HepG2 (cell line): ENCODE data around the gene DDR2. TPM values are rescaled to one million over a fixed set of nuclear protein-coding genes. Genes with fewer than 3 reads are reported as not detected.

Source experiments
- ATAC-seq: fragments of 200-7000 bp; cut with Tn5 transposase; 3 replicates; pipeline ENCODE4 v1.9.1; 2020; ENCODE audit warnings: mild to moderate bottlenecking, moderate library complexity
- BruUV-seq: library from RNA; stranded (reverse); fragments of 400-500 nt; replicated peaks from 2 replicates; lab custom pipeline; 2021; lab: Mats Ljungman, UMichigan
- CTCF ChIA-PET: fragments of 300-600 bp; formaldehyde crosslinking; extraction: SDS; loops from one replicate; lab custom pipeline; 2021; ENCODE audit warnings: low total read pairs, inconsistent platforms, low intra/inter-chr PET ratio; lab: Yijun Ruan, JAX
- POLR2A ChIA-PET: fragments of 350-600 bp; sonication (Branson Sonifier 250); formaldehyde crosslinking; loops from one replicate; lab custom pipeline; 2020; ENCODE audit warnings: antibody characterized with exemption, inconsistent platforms; lab: Yijun Ruan, JAX
- DNase-seq: peaks from one replicate; pipeline ENCODE4 v3.0.0-alpha.2; 2015; ENCODE audit warnings: low spot score
- FAIRE-seq: peaks from 3 replicates; lab custom pipeline; 2011; peaks lifted over from hg19 to GRCh38; lab: Jason Lieb, UNC
- H2AFZ ChIP-seq: one replicate; pipeline ENCODE4 v1.6.1; 2011; ENCODE audit warnings: low read length, inconsistent platforms
- H3K27ac ChIP-seq: fragments of 300-600 bp; 3 replicates; pipeline ENCODE4 v1.8.0; 2011; ENCODE audit warnings: mixed run types, mild to moderate bottlenecking, mixed read lengths, low read length, inconsistent platforms; ENCODE audit not compliant: insufficient read depth; ENCODE audit errors: extremely low read length
- H3K27me3 ChIP-seq, 2 experiments: fragments of 200-600 bp in 1 of 2; 2 replicates in 1 of 2; 3 replicates in 1 of 2; pipeline versions ENCODE4 v1.6.0 to v1.8.0; 2011; ENCODE audit warnings: low read length in 2 of 2, mild to moderate bottlenecking in 2 of 2, moderate library complexity in 2 of 2, inconsistent platforms in 1 of 2; ENCODE audit not compliant: insufficient read depth in 2 of 2, control insufficient read depth in 1 of 2
- H3K36me3 ChIP-seq, 2 experiments: fragments of 200-600 bp in 1 of 2; replicated peaks in 1 of 2; 2 replicates in 1 of 2; 3 replicates in 1 of 2; pipeline versions ENCODE4 v1.5.1 to v1.8.0; 2011; ENCODE audit warnings: low read length in 2 of 2, inconsistent platforms in 1 of 2; ENCODE audit not compliant: insufficient read depth in 2 of 2, control insufficient read depth in 1 of 2
- H3K4me1 ChIP-seq: 2 replicates; pipeline ENCODE4 v1.5.1; 2012; ENCODE audit warnings: low read length, inconsistent platforms; ENCODE audit not compliant: insufficient read depth
- H3K4me2 ChIP-seq: 2 replicates; pipeline ENCODE4 v1.6.0; 2011; ENCODE audit warnings: low read depth, low read length, inconsistent platforms
- H3K4me3 ChIP-seq, 3 experiments: fragments of 200-600 bp in 1 of 3; sonication (generic), shearing (Covaris generic) in 1 of 3; replicated peaks in 1 of 3; 2 replicates each; pipeline ENCODE4 v1.5.1; 2011 to 2016; ENCODE audit warnings: low read length in 3 of 3, inconsistent platforms in 2 of 3, low read depth in 2 of 3, mild to moderate bottlenecking in 2 of 3, control low read depth in 1 of 3, mixed read lengths in 1 of 3; ENCODE audit not compliant: insufficient read depth in 1 of 3
- H3K79me2 ChIP-seq: one replicate; pipeline ENCODE4 v1.6.1; 2011; ENCODE audit warnings: low read length, inconsistent platforms; ENCODE audit not compliant: insufficient read depth
- H3K9ac ChIP-seq: 2 replicates; pipeline ENCODE4 v1.6.0; 2011; ENCODE audit warnings: mild to moderate bottlenecking, low read depth, low read length, inconsistent platforms; ENCODE audit not compliant: insufficient read depth
- H3K9me3 ChIP-seq: 2 replicates; pipeline ENCODE4 v1.5.1; 2012; ENCODE audit warnings: mild to moderate bottlenecking, low read length
- H4K20me1 ChIP-seq: 2 replicates; pipeline ENCODE4 v1.6.0; 2011; ENCODE audit warnings: inconsistent platforms, mild to moderate bottlenecking, low read length, moderate library complexity; ENCODE audit not compliant: insufficient read depth
- DNMT3B ChIP-seq: conservative IDR thresholded peaks from 2 replicates; pipeline ENCODE4 v1.6.1; 2016; ENCODE audit warnings: missing biosample characterization, control low read depth
- ETV5 ChIP-seq: IDR thresholded peaks from 2 replicates; pipeline ENCODE4 v1.6.1; 2018; ENCODE audit warnings: missing biosample characterization, missing genetic modification reagents, inconsistent platforms, borderline replicate concordance
- KAT7 ChIP-seq: IDR thresholded peaks from 2 replicates; pipeline ENCODE4 v1.6.1; 2018; ENCODE audit warnings: borderline replicate concordance, missing compliant biosample characterization
- NKX3-1 ChIP-seq: sonication (generic); formaldehyde crosslinking; IDR thresholded peaks from 2 replicates; pipeline ENCODE4 v1.5.0; 2020; ENCODE audit warnings: missing genetic modification reagents
- ZNF468 ChIP-seq: sonication (generic); formaldehyde crosslinking; IDR thresholded peaks from 2 replicates; pipeline ENCODE4 v1.8.0; 2022; ENCODE audit warnings: mild to moderate bottlenecking, moderate library complexity, missing genetic modification reagents
- ZNF788 ChIP-seq: sonication (generic); formaldehyde crosslinking; IDR thresholded peaks from 2 replicates; pipeline ENCODE4 v1.5.0; 2020; ENCODE audit warnings: mild to moderate bottlenecking, missing genetic modification reagents, borderline replicate concordance
- WGBS: methylation state at CpG from one replicate; pipeline ENCODE4 v1.1.6; 2017; ENCODE audit warnings: low lambda C conversion rate; 5-methylcytosine and 5-hydroxymethylcytosine counted together
- in situ Hi-C: cut with HindIII; loops from 2 replicates; pipeline ENCODE4 v1.10.0; 2017; ENCODE audit warnings: low pct_unique_long_range_greater_than_20kb; ENCODE audit not compliant: extremely low pct_ligation_motif_present
- intact Hi-C: fragments of 100-400 bp; cut with micrococcal nuclease; formaldehyde crosslinking; loops from one replicate; pipeline ENCODE4 v1.10.0; 2022; ENCODE audit not compliant: unreplicated experiment
- polyA plus RNA-seq, 8 experiments: library from polyadenylated mRNA; depleted of rRNA in 3 of 8; stranded (reverse) in 7 of 8; unstranded in 1 of 8; fragments of >200 nt; fragmentation: Illumina TruSeq in 4 of 8; extraction: Trizol in 4 of 8; gene quantifications; 2 replicates each; pipeline versions ENCODE4 v1.2.1 to v1.2.3, GENCODE V29; 2011 to 2016; ENCODE audit warnings: low read depth in 4 of 8, missing spikeins in 1 of 8, mixed read lengths in 1 of 8; ENCODE audit not compliant: insufficient read depth in 1 of 8
- total RNA-seq, 5 experiments: library from RNA; depleted of rRNA; stranded (reverse); fragments of >200 nt; fragmentation: Illumina TruSeq; extraction: Trizol; gene quantifications; 2 replicates each; pipeline ENCODE4 v1.2.3, GENCODE V29; 2016; ENCODE audit warnings: low read depth in 1 of 5
- TF ChIP-seq, protein P1 (sequence below): sonication (generic); formaldehyde crosslinking; conservative IDR thresholded peaks from 2 replicates; pipeline ENCODE4 v1.8.0; 2022; ENCODE audit warnings: missing genetic modification reagents

Gene DDR2
- total and polyA plus RNA-seq, 2 of the 13 experiments (the other 11 are each of a cell fraction or from before 2014, with no cell fraction given), result 0.36 to 0.38 TPM

DNA sequence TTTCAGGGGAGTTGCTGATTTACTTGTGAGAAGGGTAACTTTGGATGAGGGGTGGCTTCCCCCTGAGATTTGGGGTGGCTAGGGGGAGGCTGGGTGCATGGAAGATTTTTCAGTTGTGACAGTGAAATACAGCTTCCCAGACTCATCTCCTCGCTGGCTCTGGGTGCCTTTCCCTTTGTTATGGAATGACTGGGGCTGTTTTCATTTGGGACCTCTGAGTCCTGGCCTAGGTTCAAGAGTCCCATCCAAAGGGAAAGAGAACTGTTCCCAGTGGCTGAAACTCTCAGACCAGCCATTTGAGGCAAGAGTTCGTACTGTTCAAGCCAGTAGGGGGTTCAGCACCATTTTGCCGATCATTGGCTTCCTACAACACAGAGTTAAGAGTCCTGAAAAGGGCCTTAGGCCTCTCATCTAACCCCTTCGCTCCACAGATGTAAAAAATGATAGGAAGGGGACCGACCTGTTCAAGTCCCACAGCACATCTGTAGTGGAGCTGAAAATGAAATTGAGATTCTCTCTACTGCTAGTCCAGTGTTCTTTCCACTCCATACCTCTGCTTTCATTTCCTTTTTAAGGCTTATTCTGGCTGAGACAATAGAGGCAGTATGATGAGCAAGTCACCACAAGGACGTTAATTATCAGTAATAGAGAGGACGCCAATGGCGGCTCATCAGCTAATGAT, 958 bp downstream of the DDR2 start:
- Histone ChIP-seq H3K79me2 (no peaks in the 10 kb centered on the region), H3K36me3 (no peaks in the 10 kb centered on the region), H3K9ac (no peak overlapping the region), H3K27ac (no peak overlapping the region), H3K4me3 (no peak overlapping the region), H3K4me2 (no peak overlapping the region), H4K20me1 (no peaks in the 10 kb centered on the region), H2AFZ (no peak overlapping the region), H3K27me3 (no peaks in the 10 kb centered on the region), H3K4me1 (no peaks in the 10 kb centered on the region), H3K9me3 (no peaks in the 10 kb centered on the region)
- WGBS, result 73% methylated on average over 8 of the region's 8 CpGs
- TF ChIP-seq, protein P1, sequence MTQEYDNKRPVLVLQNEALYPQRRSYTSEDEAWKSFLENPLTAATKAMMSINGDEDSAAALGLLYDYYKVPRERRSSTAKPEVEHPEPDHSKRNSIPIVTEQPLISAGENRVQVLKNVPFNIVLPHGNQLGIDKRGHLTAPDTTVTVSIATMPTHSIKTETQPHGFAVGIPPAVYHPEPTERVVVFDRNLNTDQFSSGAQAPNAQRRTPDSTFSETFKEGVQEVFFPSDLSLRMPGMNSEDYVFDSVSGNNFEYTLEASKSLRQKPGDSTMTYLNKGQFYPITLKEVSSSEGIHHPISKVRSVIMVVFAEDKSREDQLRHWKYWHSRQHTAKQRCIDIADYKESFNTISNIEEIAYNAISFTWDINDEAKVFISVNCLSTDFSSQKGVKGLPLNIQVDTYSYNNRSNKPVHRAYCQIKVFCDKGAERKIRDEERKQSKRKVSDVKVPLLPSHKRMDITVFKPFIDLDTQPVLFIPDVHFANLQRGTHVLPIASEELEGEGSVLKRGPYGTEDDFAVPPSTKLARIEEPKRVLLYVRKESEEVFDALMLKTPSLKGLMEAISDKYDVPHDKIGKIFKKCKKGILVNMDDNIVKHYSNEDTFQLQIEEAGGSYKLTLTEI (CRISPR knock-in tag), result no peak
- TF ChIP-seq ZNF788 (CRISPR knock-in tag) (no peak), ETV5 (no peak), ZNF468 (CRISPR knock-in tag) (no peak), KAT7 (CRISPR knock-in tag) (no peak), DNMT3B (CRISPR knock-in tag) (no peak), NKX3-1 (CRISPR knock-in tag) (no peak)
- in situ Hi-C loops (no loop called here), intact Hi-C loops (no loop called here)
- ChIA-PET POLR2A (no interaction called here), CTCF (no interaction called here)
- DNase-seq (no peak), FAIRE-seq (no peak), ATAC-seq (no peak)
- no TSS peak for BruUV-seq
